ENCODE data around the gene MRPS26. TPM values are rescaled to one million over a fixed set of nuclear protein-coding genes. Genes with fewer than 3 reads are reported as not detected.
A peak's percentile ranks its signal among the peaks of the same experiment; 100 is the strongest.
"Not testable (repeated sequence)": the region's sequence is repeated elsewhere in the genome, so short reads cannot be mapped to it uniquely, and the experiment has no call there.

MRPS26 gene
- 53.2 and 83.0 TPM in 2 replicates for total RNA-seq (2014; rRNA removed; shearing (Covaris generic))

- Histone ChIP-seq H3K36me3 (peaks cover 38% of the 10 kb centered on the region), H3K9me3 (replicated peaks) (no peaks in the 10 kb centered on the region), H3K4me1 (replicated peaks) (peaks cover 12% of the 10 kb centered on the region), H3K4me3 (peak within 1 kb of the TSS; percentile 88), H3K27me3 (replicated peaks) (no peaks in the 10 kb centered on the region), H3K27ac (peak within 1 kb of the TSS; percentile 77)
- peak; percentile 89 to 92 for DNase-seq (ENCODE audit: low read depth in 1 of 2, low spot score in 2 of 2)
These were observed at the start of gene MRPS26 for GRCh38 chr20:3045816-3046676. Gene MRPS26, plus strand, starts transcription at chr20:3046052. Its CDS starts 17 bp downstream, at chr20:3046069.

- H3K36me3 ChIP-seq = peaks cover 22% of the 10 kb centered on the region
- H3K9me3 ChIP-seq (replicated peaks) = no peaks in the 10 kb centered on the region
- no peak for DNase-seq (ENCODE audit: low read depth in 1 of 2, low spot score in 2 of 2)
- no peak overlapping the region for H3K4me3 ChIP-seq
- no peaks in the 10 kb centered on the region for H3K4me1 ChIP-seq (replicated peaks)
- H3K27me3 ChIP-seq (replicated peaks) = 0 out of 2 replicates have a peak, but pooled peaks cover 5% of the 10 kb centered on the region
- H3K27ac ChIP-seq = no peak overlapping the region
These were observed 47.1 kb upstream of the MRPS26 start for GRCh38 chr20:2998728-2999127.

GRCh38 chr20:3000852-3001523, 44.9 kb upstream of the MRPS26 start:
- Histone ChIP-seq H3K36me3 (peaks cover 12% of the 10 kb centered on the region), H3K4me3 (no peak overlapping the region), H3K27me3 (replicated peaks) (0 out of 2 replicates have a peak, but pooled peaks cover 5% of the 10 kb centered on the region), H3K27ac (no peak overlapping the region), H3K9me3 (replicated peaks) (no peaks in the 10 kb centered on the region), H3K4me1 (replicated peaks) (no peaks in the 10 kb centered on the region)
- peak in 1 of 2 experiments; percentile 18 for DNase-seq (ENCODE audit: low read depth in 1 of 2, low spot score in 2 of 2)

- H3K4me3 ChIP-seq = no peak overlapping the region
- peaks cover 22% of the 10 kb centered on the region for H3K36me3 ChIP-seq
- DNase-seq (ENCODE audit: low read depth in 1 of 2, low spot score in 2 of 2) = no peak
- H3K4me1 ChIP-seq (replicated peaks) = no peaks in the 10 kb centered on the region
- H3K27ac ChIP-seq = no peak overlapping the region
- no peaks in the 10 kb centered on the region for H3K9me3 ChIP-seq (replicated peaks)
- H3K27me3 ChIP-seq (replicated peaks) = no peaks in the 10 kb centered on the region
These were observed 42.4 kb upstream of the MRPS26 start for GRCh38 chr20:3003416-3003815.

GRCh38 chr20:3010985-3011723, 34.7 kb upstream of the MRPS26 start:
- H3K9me3 ChIP-seq (replicated peaks) = no peaks in the 10 kb centered on the region
- peaks cover 10% of the 10 kb centered on the region; the same call in 1 of the 2 replicates for H3K4me1 ChIP-seq (replicated peaks)
- DNase-seq (ENCODE audit: low read depth in 1 of 2, low spot score in 2 of 2) = no peak
- no peak overlapping the region for H3K27ac ChIP-seq
- peaks cover 35% of the 10 kb centered on the region for H3K36me3 ChIP-seq
- H3K4me3 ChIP-seq = no peak overlapping the region
- H3K27me3 ChIP-seq (replicated peaks) = no peaks in the 10 kb centered on the region

GRCh38 chr20:3011752-3012151, 34.1 kb upstream of the MRPS26 start:
- Histone ChIP-seq H3K4me1 (replicated peaks) (peaks cover 10% of the 10 kb centered on the region; the same call in 1 of the 2 replicates), H3K4me3 (no peak overlapping the region), H3K9me3 (replicated peaks) (no peaks in the 10 kb centered on the region), H3K27me3 (replicated peaks) (no peaks in the 10 kb centered on the region), H3K27ac (no peak overlapping the region), H3K36me3 (peaks cover 37% of the 10 kb centered on the region)
- no peak for DNase-seq (ENCODE audit: low read depth in 1 of 2, low spot score in 2 of 2)

GRCh38 chr20:3013771-3014170, 32.1 kb upstream of the MRPS26 start:
- Histone ChIP-seq H3K36me3 (peaks cover 33% of the 10 kb centered on the region), H3K4me1 (replicated peaks) (peaks cover 10% of the 10 kb centered on the region; the same call in 1 of the 2 replicates), H3K27me3 (replicated peaks) (no peaks in the 10 kb centered on the region), H3K27ac (no peak overlapping the region), H3K4me3 (no peak overlapping the region), H3K9me3 (replicated peaks) (no peaks in the 10 kb centered on the region)
- no peak for DNase-seq (ENCODE audit: low read depth in 1 of 2, low spot score in 2 of 2)

GRCh38 chr20:3014179-3014578, 31.7 kb upstream of the MRPS26 start:
- Histone ChIP-seq H3K27me3 (replicated peaks) (no peaks in the 10 kb centered on the region), H3K9me3 (replicated peaks) (no peaks in the 10 kb centered on the region), H3K4me3 (no peak overlapping the region), H3K27ac (no peak overlapping the region), H3K4me1 (replicated peaks) (peaks cover 10% of the 10 kb centered on the region; the same call in 1 of the 2 replicates), H3K36me3 (peaks cover 33% of the 10 kb centered on the region)
- no peak for DNase-seq (ENCODE audit: low read depth in 1 of 2, low spot score in 2 of 2)

GRCh38 chr20:3014662-3015061, 31.2 kb upstream of the MRPS26 start:
- no peak for DNase-seq (ENCODE audit: low read depth in 1 of 2, low spot score in 2 of 2)
- Histone ChIP-seq H3K36me3 (peaks cover 29% of the 10 kb centered on the region), H3K4me1 (replicated peaks) (peaks cover 10% of the 10 kb centered on the region; the same call in 1 of the 2 replicates), H3K27ac (no peak overlapping the region), H3K4me3 (no peak overlapping the region), H3K9me3 (replicated peaks) (no peaks in the 10 kb centered on the region), H3K27me3 (replicated peaks) (no peaks in the 10 kb centered on the region)

- H3K4me3 ChIP-seq; DNase-seq (ENCODE audit: low read depth in 1 of 2, low spot score in 2 of 2); H3K4me1 ChIP-seq (replicated peaks): not testable (repeated sequence)
These were observed 30.6 kb upstream of the MRPS26 start for GRCh38 chr20:3015302-3015701.

GRCh38 chr20:3021327-3021726, 24.5 kb upstream of the MRPS26 start:
- peaks cover 37% of the 10 kb centered on the region for H3K36me3 ChIP-seq
- no peak for DNase-seq (ENCODE audit: low read depth in 1 of 2, low spot score in 2 of 2)
- no peak overlapping the region for H3K4me3 ChIP-seq
- H3K27ac ChIP-seq = no peak overlapping the region
- H3K9me3 ChIP-seq (replicated peaks) = no peaks in the 10 kb centered on the region
- no peaks in the 10 kb centered on the region for H3K4me1 ChIP-seq (replicated peaks)
- no peaks in the 10 kb centered on the region for H3K27me3 ChIP-seq (replicated peaks)

More at GRCh38 chr20:3015302-3015701, 30.6 kb upstream of the MRPS26 start:
- not testable (repeated sequence) for H3K27ac ChIP-seq; H3K27me3 ChIP-seq (replicated peaks); H3K9me3 ChIP-seq (replicated peaks)
- peaks cover 29% of the 10 kb centered on the region for H3K36me3 ChIP-seq

GRCh38 chr20:3021777-3022176, 24.1 kb upstream of the MRPS26 start:
- Histone ChIP-seq H3K36me3 (peaks cover 37% of the 10 kb centered on the region), H3K27ac (no peak overlapping the region), H3K4me1 (replicated peaks) (no peaks in the 10 kb centered on the region)

More at GRCh38 chr20:3021777-3022176, 24.1 kb upstream of the MRPS26 start:
- Histone ChIP-seq H3K27me3 (replicated peaks) (no peaks in the 10 kb centered on the region), H3K4me3 (no peak overlapping the region), H3K9me3 (replicated peaks) (no peaks in the 10 kb centered on the region)
- no peak for DNase-seq (ENCODE audit: low read depth in 1 of 2, low spot score in 2 of 2)

Measured in SJSA1 (cell line).